Activated T-cell treated with anti-CD3 and anti-CD28 coated beads for 48 hours (primary cell): ENCODE data around the gene PSMB9.

ENCODE experiments used
- DNase-seq: peaks from one replicate; pipeline ENCODE4 v3.0.0-alpha.2; 2020; ENCODE audit warnings: low read depth

The PSMB9 gene

DNA sequence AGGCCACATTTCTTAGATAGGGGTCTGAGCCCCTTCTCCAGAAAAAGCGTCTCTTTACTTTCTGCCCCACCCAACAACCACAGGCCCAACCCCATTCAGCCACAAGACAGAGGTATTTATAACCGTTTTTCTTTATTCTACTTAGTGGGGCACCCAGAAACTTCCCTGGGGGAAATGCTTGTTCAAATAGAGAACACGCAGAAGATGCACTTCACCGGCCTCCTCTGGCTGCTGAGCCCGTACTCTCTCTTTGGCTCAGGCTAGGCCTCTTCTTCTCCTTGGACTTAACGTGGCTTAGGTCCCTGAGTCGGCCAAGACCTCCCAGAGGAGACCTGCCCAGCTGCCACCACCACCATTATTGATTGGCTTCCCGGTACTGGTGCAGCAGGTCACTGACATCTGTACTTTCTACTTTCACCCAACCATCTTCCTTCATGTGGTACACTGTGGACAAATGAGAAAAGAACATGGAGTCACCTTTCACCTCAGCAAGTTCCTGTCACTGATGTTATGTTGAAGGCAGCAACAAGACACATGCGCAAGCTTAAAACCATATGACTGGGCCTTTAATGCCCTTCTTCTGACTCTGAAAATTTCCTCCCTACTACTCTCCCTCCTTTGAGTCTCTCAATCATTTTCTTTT lies 13.3 kb upstream of the PSMB9 start:
- no peak for DNase-seq

DNA sequence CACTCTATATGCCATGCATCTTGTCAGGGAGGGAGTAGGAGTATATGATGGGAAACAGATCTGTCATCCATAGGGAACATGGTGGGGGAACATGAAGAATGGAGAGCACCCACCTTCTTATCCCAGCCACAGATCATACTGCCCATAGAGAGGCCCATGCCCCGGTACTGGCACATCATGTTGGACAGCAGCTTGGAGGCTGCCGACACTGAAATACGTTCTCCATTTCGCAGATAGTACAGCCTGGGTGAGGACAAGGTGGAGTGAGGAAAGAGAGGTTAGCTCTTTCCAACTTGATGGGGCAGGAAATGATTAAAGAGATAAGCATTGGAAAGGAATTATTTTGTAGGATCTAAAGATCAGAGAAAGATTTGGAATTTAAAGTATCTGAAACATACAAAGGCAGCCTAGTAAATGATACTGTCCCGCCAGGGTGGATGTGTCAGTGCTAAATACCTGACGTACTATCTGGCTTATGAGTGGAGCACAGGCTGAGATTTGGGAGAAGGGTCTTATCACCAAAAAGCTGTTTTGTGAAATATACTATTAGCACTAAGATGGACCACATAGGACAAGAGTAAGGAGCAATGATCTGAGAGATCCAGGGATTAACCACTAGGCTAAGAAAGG lies 11.9 kb upstream of the PSMB9 start:
- no peak for DNase-seq

DNA sequence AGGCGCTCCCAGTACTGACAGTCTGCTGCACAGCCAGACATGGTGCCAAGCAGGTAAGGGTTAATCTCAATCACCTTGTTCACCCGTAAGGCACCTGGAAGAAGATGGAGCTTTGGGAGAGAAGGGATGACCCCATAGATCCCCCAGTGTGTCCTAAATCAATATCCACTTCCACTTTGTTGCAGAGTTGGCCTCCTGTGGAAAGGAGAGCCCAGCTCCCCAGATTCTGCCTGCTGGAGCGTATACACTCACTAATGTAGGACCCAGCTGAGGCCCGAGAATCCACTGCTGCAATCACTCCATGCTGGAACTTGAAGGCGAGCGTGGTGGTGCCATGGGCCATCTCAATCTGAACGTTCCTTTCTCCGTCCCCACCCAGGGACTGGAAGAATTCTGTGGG lies 11.3 kb upstream of the PSMB9 start:
- no peak for DNase-seq

DNA sequence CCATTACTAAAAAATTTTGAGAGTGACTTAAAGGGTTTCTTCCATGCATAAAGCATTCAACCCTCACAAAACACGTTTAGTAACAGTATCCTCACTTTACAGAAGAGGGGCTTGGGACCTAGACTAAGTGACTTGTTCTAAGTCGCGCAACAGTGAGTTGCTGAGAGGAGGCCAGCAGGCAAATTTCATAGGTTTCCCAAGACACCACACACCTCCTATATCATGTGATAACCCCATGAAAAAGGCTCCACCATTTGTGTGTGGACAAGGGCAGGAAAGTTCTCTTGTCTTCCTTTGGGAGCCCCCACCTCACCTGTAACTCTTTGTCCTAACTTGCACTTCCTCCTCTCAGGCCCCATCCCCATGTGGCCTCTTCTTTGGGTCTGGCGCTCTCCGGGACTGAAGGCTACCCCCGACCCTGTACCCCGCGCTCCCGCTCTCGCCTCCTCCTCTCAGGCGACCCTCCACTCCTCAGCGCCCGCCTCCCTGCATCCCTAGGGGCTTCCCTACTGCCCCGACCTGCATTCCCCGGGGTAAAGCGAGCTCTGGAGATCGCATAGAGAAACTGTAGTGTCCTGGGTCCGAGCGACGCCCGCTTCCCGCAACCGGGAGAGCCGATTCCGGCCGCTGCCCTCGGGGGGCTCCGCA lies 10.5 kb upstream of the PSMB9 start:
- no peak for DNase-seq

DNA sequence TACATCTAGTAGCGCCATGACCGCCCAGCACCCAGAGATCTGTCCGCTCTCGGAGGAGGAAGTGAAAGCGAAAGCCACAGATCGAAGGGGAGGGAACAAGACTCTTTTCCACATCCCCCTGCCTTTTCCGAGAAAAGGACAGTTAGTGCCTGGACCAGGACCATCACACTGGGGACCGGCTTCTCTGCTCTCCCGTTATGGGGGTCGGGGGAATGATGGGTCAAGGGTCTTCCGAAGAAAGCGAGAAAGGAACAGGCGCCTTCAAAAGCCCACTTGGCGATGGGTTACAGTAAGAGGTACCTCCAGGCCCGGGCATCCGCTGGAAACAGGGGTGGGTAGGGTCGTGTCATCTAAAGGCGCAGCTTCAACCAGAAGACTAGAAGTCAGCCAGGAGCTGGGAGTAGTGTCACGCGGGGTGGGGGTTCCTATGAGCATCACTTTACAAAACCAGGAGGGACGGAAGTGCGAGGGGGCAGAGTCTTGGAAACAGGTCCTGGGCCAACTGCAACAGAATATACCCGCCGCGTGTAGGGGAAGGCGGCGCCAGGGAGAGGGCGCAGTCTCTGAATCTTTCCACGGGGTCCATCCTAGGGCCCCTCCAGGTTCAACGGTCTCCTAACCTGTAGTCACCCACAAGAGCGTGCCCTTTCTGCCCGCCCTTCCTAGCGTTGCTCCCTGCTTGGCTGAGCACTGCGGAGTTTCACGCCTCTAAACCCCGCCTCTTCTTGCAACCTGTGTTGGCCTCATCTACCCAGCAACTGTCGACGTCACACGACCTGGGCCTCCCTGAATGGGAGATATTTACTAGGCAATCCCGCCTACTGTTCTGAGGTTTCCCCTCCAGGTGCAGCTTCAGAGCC lies 9.8 kb upstream of the PSMB9 start, which contains the start of gene PSMB8:
PSMB8 (minus strand) TSS at position 69 of the 860 bp plus-strand sequence; CDS start at position 18, 51 bp downstream.
- DNase-seq: peak; percentile 92

DNA sequence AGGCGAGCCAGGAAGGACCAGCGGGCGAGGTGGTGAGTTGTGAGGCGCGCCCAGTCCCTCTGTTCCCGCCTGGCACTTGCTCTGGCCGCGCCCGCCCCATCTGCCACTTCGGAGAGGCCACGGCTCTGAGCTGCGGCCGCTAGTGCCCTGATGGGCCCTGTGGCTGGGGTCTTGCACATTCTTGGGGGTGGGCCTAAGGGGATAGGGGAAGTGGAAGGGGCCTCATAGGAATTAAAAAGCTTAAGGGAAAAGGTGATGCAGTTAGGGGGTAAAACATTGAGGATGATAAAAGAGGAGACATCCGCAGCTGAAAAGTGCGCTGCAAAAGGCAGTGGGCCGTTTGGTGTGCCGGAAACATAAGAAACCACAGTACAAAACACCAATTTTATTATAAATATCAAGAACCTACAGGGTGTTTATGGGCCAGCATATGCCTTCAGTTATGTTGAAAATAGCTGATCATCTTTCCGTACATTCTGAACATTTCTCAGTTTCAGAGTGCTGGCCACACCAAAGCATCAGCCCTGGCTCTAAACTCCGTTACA lies 9.1 kb upstream of the PSMB9 start:
- DNase-seq: no peak

DNA sequence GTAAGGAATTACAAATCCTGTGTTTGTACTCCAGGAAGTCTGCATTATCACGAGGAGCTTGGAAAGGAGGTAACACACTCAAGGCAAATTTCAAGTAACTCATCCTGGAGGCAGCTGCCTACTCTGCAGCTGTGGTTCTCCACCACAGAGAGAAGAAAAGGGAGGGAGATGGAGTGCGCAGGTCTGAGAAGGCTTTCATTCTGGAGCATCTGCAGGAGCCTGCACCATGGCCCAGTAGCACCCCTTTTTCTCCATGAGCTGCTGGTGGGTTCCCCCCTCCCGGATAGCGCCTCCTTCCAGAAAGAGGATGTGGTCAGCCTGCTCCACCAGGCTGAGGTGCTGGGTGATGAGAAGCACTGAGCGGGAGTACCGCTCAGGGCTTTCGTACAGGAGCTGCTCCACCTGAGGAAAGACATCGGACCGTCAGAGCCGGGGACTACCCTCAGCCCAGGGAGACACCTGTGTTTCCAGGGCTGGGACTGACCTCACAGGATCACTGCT lies 8.6 kb upstream of the PSMB9 start:
- DNase-seq: no peak

DNA sequence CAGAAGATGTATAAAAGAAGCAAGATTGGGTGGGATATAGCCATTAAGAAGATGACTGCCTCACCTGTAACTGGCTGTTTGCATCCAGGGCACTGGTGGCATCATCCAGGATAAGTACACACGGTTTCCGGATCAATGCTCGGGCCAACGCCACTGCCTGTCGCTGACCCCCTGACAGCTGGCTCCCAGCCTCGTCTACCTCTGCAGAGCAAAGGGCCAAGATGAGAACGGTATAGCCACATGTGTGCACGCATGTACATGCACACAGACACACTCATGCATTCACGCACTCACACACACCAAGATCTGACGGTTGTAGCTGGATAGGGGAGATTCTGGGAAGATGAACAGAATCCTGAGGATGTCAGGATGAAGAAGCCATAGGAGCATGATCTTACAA lies 7.0 kb upstream of the PSMB9 start:
- no peak for DNase-seq

DNA sequence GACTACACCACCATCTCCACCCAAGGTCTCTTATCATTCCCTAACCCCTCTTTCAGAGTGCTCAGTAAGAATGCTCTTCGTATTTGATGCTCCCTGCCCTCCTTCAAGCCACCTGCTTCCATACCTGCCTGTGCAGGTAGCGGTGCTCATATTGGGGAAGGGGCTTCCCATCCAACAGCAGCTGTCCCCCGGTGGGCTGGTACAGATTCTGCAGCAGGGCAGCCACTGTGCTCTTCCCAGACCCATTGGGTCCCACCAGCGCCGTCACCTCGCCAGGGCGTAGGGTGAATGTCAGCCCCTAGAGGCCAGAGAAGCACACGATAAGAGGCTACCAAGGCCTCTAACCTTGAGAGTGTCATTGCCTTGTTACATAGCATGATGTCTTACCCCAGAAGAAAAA lies 6.2 kb upstream of the PSMB9 start:
- DNase-seq: no peak

DNA sequence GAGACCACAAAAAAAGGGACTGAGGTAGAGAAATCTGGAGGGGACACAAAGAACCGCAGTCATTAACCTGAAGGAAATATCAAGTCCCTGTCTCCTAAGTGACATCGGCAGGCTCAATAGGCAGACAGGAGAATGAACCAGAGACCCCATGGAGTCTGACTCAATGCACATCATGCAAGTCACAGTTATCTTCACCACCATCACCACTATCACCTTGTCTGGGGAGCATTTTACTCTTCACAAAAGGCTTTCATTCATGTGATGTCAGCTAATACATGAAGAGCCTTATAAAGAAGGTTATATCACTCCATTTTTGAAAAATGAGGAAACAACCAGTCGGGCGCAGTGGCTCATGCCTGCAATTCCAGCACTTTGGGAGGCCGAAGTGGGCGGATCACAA lies 4.9 kb upstream of the PSMB9 start:
- DNase-seq: no peak

DNA sequence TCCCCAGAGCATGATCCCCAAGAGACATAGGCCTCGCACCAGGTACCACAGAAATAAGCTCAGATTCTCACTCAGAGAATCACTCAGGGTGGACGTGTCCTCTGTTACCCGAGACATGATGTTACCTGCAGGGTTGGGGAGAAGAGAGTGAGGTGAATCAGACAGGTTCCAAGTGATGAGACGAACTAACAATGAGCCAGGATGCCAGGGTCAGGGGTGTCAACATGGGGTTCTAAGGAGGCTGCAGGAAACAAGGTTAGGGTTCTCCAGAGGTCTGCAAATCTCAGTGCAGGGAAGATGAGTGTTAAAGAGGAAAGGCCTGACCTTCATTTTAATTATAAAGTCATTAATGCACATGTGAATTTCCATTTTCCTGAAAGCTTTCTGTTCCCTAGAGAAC lies 3.0 kb upstream of the PSMB9 start:
- no peak for DNase-seq

DNA sequence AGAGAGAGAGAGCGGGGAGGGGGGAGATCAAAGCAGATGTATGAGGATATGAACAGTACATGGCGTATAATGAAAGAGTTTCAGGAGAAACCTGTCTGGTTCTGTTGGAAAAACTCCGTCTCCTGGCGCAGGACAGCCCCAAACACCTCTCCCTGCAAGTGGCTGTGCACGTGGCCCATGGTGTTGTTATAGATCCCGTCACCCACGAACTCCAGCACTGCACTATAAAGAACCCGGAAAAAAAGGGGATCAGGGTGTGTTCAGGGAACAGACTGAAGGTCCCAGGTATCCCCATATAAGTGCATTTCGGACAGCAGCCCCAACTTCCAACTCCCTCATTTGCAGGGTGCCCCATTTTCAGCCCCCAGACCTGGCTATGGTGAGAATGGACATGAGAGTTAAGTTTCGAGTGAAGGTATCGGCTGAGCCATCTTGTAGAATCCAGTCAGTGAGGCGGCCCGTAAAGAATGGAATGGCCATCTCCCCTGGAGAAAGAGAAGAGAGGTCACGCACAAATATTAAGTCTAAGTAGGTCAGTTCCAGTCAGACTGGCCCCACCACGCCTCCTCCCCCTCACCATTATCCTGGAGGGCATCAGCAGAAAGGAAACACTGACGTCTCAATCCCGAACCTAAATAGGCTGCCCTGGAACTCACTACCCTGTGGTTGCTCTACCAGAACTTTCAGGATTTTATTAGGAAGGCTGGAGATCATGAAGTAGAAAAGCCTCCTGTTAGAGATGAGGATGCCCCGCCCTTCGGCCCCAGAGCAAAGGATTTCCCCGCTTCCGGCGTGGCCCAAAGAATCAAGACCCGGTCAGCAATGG lies 1.8 kb upstream of the PSMB9 start:
- DNase-seq: no peak

DNA sequence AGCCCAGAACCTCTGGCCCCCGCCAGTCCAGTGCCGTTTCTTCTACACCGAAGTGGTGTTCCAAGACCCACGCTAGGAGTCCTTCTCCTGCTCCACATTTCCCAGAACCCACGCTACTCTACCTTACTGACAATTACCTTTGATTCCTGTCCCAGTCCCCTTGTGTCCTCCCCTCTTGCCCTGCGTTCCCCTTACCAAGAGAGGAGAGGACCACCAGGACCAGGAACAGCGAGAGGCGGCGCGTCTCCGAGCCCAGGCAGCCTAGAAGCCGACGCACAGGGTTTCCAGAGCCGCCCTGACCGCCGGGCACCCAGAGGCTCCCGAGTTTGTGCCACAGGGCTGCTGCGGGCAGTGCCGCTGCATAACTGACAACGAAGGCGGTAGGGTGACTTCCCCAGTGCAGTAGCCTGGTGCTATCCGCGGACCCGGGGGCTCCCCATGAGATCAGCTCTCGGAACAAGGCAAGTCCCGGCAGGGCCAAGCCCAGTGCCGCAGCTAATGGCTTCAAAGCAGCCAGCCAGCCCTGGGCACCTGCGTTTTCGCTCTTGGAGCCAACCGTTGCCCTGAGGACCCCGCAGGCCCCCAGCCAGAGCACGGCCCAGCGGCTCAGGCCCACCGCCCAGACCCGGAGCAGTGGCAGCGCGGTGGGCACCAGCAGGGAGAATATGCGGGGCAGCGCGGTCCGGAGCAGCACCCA lies 1.0 kb upstream of the PSMB9 start:
- DNase-seq: no peak

DNA sequence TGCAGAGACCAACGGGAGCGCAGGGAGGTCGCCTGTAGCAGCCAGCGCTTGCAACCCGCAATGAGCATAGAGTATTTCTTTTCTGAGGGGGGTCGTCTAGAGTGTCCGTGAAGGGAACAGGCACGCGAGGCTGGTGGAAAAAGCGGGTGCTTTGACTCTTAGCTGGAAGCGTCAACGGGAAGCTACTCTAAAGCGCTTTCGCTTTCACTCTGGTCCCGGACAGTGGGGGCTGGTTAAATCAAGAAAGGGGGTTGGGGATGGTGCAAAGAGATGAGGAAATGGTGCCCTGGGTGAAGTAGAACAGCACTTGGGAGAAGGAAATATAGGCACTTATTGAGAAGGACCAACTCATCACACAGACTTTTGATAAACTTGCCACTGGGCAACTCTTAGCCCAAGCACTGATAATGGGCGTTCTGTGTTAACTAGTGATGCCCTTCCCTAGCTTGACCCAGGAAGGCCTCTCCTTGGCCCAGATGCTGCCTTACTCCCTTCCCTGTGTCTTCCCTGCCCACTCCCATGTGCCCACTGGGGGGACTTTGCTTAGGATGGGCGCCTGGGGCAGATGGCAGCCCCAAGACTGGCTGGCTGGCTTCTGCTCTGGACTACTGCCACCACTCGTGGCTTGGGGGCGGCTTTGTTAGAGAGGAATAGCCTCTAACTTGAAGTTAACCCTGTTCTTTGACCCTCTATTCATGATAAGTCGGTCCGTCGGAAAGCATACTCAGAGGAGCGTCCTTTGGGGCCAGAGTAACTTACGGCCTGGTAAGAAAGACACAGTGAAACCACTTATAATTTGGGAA lies 585 bp downstream of the PSMB9 start:
- peak; percentile 49 for DNase-seq

DNA sequence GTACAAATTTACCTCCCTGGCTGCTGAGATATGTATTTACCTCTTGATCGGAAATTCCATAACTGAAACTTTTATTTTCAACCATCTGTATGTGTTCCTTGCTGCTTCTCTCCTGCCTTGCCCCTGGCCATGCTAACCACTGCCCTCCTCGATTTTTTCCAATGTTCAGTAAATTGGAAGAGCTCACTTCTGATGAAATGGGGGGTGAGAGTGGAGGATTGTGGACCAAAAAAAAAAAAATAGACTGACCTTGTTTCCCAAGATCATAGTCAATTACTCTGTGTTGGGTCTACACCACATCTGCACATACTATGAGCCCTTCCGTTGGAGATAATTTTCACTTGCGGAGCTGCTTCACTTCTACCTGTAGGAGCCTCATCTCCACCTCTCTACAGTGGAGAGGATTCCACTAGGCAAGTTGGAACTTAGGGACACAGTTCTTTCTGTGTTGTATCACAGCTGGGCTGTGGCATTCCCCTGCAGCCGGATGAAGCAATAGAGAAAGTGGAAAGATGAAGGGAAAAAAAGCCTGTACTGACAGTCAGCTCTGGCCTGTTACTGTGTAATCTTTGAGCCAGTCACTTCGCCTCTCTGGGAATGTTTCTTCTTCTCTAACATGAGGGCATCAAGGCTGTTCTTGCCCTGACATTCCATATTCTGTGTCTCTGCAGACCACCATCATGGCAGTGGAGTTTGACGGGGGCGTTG lies 1.6 kb downstream of the PSMB9 start:
- DNase-seq: no peak

DNA sequence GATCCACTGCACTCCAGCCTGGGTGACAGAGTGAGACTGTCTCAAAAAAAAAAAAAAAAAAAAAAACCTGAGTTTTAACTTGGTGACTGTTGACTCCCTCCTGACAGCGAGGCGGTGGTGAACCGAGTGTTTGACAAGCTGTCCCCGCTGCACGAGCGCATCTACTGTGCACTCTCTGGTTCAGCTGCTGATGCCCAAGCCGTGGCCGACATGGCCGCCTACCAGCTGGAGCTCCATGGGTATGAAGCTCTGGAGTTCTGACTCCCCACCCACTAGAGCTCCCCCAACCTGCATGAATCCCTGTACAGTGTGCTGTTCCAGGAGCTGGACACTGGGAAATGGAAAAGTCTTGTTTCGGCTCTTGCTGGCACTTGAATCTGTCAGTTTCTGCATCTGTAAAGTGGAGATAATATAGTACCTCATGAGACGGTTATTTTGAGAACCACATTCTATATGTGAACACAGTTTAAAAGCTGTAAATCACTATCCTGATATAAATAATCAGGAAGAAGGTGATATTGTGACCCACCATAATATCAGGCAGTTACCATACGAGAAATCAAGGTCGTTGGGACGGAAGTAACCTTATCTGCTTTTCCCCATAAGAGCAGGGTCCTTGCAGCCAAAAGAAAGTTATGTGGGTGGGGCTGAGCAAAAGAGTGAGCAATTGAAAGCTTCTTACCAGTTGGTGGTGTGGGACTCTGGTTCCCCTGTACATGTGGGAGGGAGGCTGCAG lies 3.3 kb downstream of the PSMB9 start:
- no peak for DNase-seq

DNA sequence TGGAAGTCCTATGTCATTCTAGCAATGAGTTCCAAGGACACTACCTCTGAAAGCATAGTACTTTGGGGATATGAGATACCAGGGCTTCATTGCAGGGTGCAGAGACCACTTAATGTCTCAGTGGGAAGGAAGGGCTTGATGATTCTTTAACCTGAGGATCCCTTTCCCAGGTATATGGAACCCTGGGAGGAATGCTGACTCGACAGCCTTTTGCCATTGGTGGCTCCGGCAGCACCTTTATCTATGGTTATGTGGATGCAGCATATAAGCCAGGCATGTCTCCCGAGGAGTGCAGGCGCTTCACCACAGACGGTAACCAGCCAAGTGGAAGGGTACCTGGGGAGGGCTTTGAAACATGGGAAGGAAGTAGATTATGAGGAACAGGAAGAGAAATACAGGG lies 4.2 kb downstream of the PSMB9 start:
- no peak for DNase-seq

DNA sequence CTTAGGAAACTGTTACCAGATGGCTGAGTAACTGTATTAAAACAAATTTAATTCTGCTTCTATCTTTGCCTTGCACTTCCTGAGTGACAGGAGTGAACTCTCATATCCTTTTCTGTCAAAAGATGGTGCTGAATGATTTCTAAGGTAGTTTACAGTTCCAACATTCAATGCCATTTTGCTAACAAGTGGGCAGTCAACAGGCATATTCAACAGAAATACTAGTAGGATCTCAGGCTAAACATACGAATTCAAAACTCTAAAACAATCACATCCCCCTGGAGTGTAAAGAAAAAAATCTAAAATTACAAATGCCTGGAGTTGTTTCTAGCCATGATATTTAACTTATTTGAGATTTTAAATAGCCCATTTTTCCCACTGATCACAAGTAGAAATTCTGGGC lies 6.7 kb downstream of the PSMB9 start:
- no peak for DNase-seq
